GM18508 (cell line): Measurements from ENCODE around the gene FREM1.

Source experiments
- ATAC-seq: cut with Tn5 transposase; IDR thresholded peaks from one replicate; pipeline ENCODE4 v1.9.1; 2021; ENCODE audit warnings: moderate number of reproducible peaks; ENCODE audit not compliant: insufficient read depth, unreplicated experiment

Gene FREM1

DNA sequence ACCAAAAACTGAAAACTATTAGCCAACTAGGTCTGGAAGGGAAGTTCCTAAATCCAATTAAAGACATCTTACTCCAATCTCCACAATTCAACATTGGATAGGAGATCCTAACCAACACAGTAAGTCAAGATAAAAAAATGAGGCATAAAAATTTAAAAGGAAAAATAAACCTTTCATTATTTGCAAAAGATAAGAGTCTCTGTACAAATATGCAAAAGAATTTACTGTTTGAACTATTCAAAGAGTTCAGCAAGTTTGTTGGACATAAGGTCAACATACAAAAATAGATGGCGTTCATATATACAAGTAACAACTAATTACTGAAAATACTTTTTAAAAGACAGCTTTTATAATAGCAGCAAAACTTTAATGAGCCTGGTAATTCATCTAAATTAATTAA, 3.1 kb upstream of the FREM1 start:
- no peak for ATAC-seq

- no peak for ATAC-seq
Measured at GRCh38 chr9:14912859-14913258, 2.6 kb upstream of the FREM1 start.

- no peak for ATAC-seq
Measured at GRCh38 chr9:14911046-14911445, 818 bp upstream of the FREM1 start.

GRCh38 chr9:14909601-14909960, 647 bp downstream of the FREM1 start:
- ATAC-seq, result no peak

GRCh38 chr9:14909181-14909580, 1.0 kb downstream of the FREM1 start:
- no peak for ATAC-seq

GRCh38 chr9:14908295-14909180, 1.7 kb downstream of the FREM1 start:
- no peak for ATAC-seq

- no peak for ATAC-seq
Measured at GRCh38 chr9:14907696-14908095, 2.5 kb downstream of the FREM1 start.

DNA sequence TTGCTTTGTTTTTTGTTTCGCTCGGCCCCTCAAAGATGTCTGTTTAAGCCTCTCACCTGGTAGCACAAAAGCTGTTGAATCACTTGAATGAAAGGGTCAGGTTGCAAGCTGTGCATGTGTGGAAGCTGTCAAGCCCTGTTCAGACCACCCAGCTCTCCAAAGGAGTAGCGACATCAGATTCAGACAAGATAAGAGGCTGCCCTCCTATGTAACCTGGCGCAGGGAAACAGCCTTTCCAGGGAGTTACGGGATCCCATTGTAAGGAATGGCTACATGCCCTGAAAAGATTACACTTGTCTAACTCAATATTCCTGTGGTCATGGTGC, 2.9 kb downstream of the FREM1 start:
- no peak for ATAC-seq

DNA sequence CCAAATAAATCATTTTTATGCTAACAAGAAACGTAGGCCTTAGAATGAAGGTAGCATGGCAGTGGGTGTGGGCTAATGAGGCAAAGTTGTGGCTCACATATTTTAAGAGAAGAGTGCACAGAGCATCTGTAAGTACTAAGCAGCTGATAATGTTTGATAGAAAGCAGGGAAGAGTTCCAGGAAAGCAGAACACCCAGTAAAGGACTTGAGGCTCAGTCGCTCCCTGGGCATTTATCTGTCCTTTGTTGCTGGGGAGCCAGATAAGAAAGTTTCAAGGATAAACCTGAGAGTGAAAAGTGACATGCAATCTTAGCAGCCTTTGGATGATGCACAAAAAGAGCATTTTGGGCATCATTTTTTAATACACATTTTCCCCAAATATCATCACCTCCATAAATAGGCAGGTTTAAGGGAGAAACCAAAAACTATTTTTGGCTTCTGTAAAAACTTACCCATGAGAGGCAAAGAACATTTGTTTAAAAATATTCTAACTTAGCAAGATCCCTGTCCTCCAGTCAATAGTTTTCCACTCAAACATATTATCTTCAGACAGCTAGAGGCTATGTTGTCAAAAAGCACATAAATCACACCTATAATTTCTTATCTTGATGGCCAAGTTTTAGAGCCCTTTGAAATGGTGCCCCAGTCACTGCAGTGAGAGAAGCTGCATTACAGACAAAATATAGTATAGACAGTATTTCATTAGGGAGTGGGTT, 3.4 kb downstream of the FREM1 start:
- ATAC-seq, result no peak

DNA sequence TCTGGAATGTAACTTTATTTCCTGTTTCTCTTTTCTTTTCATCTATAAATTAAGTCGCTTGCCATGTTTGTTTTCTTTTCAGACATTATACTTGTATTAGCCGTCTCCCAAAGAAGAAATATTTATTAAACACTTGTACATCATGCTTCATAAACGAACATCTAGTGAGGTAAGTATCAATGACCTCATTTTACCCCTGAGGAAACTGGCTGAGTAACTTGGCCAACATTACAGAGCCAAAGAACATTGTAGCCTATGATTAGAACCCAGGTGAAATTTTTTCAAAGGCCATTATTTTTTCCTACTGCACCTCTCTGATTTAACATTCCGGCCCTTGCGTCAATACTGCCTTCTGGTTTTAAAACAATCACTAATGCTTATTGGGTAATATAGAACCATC, 4.2 kb downstream of the FREM1 start:
- no peak for ATAC-seq

DNA sequence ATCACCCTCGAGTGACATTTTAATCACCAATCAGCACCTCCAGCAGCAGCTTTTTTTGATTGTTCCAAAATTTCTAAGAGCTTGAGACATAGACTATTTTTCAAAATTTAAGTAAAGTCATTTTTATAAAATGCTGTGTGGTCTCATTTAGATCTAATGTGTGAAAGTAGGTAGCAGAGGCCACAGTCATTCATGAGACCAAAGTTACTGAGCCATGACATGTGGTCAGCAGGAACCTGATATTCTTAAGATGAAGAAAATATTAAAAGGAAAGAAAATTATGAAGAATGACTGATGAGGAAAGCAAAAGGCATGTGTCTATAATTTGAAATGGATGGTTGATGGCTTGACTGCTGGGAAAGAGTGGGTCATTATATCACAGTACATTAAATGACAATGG, 7.2 kb downstream of the FREM1 start:
- no peak for ATAC-seq

- ATAC-seq, result no peak
Measured at GRCh38 chr9:14902561-14902960, 7.7 kb downstream of the FREM1 start.

GRCh38 chr9:14899815-14900193, 10.4 kb downstream of the FREM1 start:
- no peak for ATAC-seq

- ATAC-seq, result no peak
Measured at GRCh38 chr9:14899042-14899814, 11.0 kb downstream of the FREM1 start.

- ATAC-seq, result no peak
Measured at GRCh38 chr9:14895806-14896205, 14.4 kb downstream of the FREM1 start.

DNA sequence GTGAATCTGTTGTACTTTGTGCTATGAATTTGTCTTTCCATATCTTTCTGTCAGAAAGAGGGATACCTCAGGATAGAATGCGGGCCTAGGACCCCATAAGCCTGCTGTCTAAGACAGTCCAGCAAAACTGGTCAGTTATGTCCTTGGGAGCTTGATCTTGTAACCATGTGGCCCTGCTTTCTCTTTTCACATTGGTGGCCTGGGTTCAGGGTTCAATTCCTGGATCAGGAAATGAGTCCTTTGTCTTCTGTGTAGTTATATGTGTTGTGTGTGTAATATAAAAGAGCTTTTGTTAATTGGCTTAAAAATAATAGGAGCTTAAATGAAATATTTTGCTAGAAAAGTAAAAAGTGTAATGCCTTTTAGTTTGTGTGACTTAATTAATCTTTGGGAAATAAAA, 16.9 kb downstream of the FREM1 start:
- no peak for ATAC-seq

- ATAC-seq, result no peak
Measured at GRCh38 chr9:14891332-14891731, 18.9 kb downstream of the FREM1 start.

DNA sequence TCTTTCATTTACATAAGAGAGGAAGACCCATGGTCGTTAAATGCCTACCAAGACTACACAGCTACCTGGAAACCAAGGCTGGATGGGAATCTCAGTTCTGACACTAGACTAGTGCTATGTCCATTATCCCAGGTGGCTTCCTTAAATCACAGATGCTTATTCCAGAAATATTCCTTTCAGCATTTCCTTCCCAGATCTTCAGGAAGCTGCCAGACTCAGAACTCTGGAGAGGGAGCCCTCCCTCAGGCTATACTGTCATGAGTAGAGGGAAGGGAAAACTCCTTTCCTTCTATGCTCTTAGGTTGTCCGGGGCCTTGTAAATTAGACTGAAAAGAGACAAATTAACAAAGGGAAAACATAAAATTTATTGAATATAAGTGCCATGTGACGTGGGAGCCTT, 20.8 kb downstream of the FREM1 start:
- no peak for ATAC-seq

- ATAC-seq, result no peak
Measured at GRCh38 chr9:14888875-14889274, 21.4 kb downstream of the FREM1 start.

- no peak for ATAC-seq
Measured at GRCh38 chr9:14888272-14888671, 22.0 kb downstream of the FREM1 start.

DNA sequence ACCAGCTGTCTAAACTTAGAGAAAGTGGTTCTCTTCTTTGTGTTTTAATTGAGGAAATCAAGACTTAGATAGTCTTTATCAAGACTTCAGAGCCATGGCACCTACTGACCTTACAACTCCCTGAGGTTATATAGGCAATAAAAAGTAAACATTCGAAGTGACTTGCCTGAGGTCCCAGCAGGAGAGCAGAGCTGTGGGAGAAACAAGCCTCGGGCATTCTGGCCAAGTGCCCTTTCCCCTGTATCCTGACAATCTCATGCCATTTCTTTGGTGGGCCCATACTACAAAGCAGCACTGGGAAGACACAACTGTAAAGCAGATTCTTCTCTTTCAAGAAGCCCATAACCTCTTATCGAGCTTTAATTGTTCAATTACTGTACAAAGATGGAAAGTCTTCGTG, 23.1 kb downstream of the FREM1 start:
- no peak for ATAC-seq
